ENCODE data around the gene SLMAP. TPM values are rescaled to one million over a fixed set of nuclear protein-coding genes. Genes with fewer than 3 reads are reported as not detected.

SLMAP gene
- total and polyA plus RNA-seq, 7 donors, result 31.2 to 180 (median 106) TPM

DNA sequence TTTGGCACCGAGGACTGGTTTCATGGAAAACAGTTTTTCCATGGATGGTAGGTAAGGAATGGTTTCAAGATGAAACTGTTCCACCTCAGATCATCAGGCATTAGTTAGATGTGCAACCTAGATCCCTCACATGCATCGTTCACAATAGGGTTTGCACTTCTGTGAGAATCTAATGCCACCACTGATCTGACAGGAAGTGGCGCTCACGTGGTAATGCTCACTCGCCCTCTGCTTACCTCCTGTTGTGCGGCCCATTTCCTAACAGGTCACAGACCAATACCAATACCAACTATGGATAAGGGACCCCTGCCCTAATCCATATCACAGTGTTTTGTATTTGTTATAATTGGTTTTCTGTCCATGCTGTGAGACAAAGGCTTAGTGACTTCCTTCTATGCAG lies 58.9 kb downstream of the SLMAP start:
- TF ChIP-seq, protein P1, sequence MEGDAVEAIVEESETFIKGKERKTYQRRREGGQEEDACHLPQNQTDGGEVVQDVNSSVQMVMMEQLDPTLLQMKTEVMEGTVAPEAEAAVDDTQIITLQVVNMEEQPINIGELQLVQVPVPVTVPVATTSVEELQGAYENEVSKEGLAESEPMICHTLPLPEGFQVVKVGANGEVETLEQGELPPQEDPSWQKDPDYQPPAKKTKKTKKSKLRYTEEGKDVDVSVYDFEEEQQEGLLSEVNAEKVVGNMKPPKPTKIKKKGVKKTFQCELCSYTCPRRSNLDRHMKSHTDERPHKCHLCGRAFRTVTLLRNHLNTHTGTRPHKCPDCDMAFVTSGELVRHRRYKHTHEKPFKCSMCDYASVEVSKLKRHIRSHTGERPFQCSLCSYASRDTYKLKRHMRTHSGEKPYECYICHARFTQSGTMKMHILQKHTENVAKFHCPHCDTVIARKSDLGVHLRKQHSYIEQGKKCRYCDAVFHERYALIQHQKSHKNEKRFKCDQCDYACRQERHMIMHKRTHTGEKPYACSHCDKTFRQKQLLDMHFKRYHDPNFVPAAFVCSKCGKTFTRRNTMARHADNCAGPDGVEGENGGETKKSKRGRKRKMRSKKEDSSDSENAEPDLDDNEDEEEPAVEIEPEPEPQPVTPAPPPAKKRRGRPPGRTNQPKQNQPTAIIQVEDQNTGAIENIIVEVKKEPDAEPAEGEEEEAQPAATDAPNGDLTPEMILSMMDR (IDR thresholded peaks at IDR 0.05), result no peak
- ATAC-seq (no peak), DNase-seq (no peak)
- no peaks in the 10 kb centered on the region for H3K36me3 ChIP-seq (ENCODE audit: insufficient read depth in 1 of 2, low read depth in 1 of 2)
- WGBS, 3 donors, result 86 to 93% (median 91%) methylated on average over 6 of the region's 6 CpGs
- H3K9me3 ChIP-seq, result no peaks in the 10 kb centered on the region
- H3K27me3 ChIP-seq (ENCODE audit: insufficient read depth in 3 of 3, low read length in 2 of 3), result no peaks in the 10 kb centered on the region
- intact Hi-C loops (cut with DNase I), result no loop called here
- H3K4me3 ChIP-seq, result no peak overlapping the region
- H3K27ac ChIP-seq, result no peak overlapping the region
- H3K4me1 ChIP-seq, result peaks cover 22% of the 10 kb centered on the region

DNA sequence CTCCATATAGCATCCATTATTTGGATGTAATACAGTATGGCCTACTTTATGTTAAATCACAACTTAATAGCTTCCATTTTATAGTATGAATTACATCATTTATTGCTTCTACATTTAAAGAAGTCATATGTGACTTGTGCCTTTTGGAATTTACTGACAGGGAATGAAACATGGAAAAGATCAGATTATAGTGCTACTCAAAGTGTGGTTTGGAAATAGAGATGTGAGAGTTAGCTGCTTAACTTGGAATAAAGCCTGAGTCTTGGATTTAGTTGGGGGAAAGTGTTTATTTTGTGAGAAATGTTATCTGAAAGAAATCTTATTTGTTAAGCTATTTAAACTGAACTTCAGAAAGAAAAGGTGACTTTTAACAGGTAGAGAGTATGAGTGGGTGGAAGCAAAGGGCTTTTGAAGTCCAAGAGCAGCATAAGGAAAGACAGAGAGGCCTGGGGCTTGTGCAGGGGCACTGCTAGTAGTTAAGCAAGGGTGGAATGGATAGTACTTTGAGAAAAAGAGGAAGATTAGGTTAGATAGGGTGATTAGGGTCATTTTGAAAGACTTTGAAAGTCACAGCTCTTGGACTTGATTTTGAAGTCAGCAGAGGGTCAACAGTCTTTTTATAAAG lies 60.5 kb downstream of the SLMAP start:
- Histone ChIP-seq H3K27me3 (ENCODE audit: insufficient read depth in 3 of 3, low read length in 2 of 3) (no peaks in the 10 kb centered on the region), H3K4me3 (no peak overlapping the region), H3K4me1 (peaks cover 28% of the 10 kb centered on the region), H3K27ac (no peak overlapping the region), H3K36me3 (ENCODE audit: insufficient read depth in 1 of 2, low read depth in 1 of 2) (no peaks in the 10 kb centered on the region), H3K9me3 (no peaks in the 10 kb centered on the region)
- intact Hi-C loops (cut with DNase I), result no loop called here
- DNase-seq (no peak), ATAC-seq (no peak)
- TF ChIP-seq, protein P1 (IDR thresholded peaks at IDR 0.05), result no peak

DNA sequence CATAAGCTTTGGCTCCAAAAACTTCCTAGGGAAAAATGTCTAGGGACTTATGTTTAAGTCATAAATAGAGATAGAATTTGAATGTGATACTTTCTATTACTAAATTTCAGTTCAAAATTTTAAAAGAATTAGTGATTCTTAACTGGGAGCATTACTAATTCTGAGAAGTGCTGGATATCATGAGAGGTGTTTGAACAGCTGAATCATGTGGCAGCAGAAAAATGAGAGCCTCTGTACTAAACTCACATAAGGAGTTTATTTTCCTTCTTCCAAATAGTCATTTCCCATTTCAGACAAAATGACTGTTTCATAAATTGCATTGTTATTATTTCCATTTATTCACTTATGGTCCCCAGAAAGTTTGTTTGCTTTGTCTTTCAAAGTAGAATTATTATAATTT lies 62.7 kb downstream of the SLMAP start:
- peaks cover 37% of the 10 kb centered on the region for H3K4me1 ChIP-seq
- no peak for ATAC-seq
- DNase-seq, result no peak
- TF ChIP-seq, protein P1 (IDR thresholded peaks at IDR 0.05), result no peak
- H3K27ac ChIP-seq, result no peak overlapping the region
- H3K9me3 ChIP-seq, result no peaks in the 10 kb centered on the region
- no peaks in the 10 kb centered on the region for H3K36me3 ChIP-seq (ENCODE audit: insufficient read depth in 1 of 2, low read depth in 1 of 2)
- no peaks in the 10 kb centered on the region for H3K27me3 ChIP-seq (ENCODE audit: insufficient read depth in 3 of 3, low read length in 2 of 3)
- intact Hi-C loops (cut with DNase I), result no loop called here
- no peak overlapping the region for H3K4me3 ChIP-seq

DNA sequence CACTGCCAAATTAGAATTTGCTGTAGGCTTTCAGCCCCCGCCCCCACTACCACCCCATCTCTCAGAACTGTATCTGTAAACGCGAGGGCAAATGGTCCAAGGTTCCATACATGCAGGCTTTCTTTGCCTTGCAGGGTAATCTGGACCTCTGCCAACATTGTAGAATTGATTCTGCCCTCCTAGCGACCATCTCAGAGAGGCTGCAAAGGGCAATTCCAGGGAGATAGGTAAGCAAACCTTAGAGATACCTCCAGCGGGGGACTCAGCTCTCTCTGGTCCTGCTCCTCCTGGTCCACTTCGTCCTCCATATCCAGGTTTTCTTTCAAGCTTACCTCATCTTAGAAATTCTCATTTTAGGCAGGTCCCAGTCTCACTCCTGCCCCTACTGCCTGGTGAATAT lies 64.4 kb downstream of the SLMAP start:
- no peaks in the 10 kb centered on the region for H3K9me3 ChIP-seq
- TF ChIP-seq, protein P1 (IDR thresholded peaks at IDR 0.05), result no peak
- H3K4me1 ChIP-seq, result peaks cover 47% of the 10 kb centered on the region
- WGBS, 3 donors, result 87 to 90% (median 90%) methylated on average over 6 of the region's 6 CpGs
- DNase-seq (no peak), ATAC-seq (no peak)
- no peak overlapping the region for H3K27ac ChIP-seq
- intact Hi-C loops (cut with DNase I), result loop anchor here in 1 of 2 donors (10.0 kb wide), 1 partner anchor 126 kb away; the partner anchor contains the start of gene DENND6A
- no peaks in the 10 kb centered on the region for H3K36me3 ChIP-seq (ENCODE audit: insufficient read depth in 1 of 2, low read depth in 1 of 2)
- no peaks in the 10 kb centered on the region for H3K27me3 ChIP-seq (ENCODE audit: insufficient read depth in 3 of 3, low read length in 2 of 3)
- no peak overlapping the region for H3K4me3 ChIP-seq

DNA sequence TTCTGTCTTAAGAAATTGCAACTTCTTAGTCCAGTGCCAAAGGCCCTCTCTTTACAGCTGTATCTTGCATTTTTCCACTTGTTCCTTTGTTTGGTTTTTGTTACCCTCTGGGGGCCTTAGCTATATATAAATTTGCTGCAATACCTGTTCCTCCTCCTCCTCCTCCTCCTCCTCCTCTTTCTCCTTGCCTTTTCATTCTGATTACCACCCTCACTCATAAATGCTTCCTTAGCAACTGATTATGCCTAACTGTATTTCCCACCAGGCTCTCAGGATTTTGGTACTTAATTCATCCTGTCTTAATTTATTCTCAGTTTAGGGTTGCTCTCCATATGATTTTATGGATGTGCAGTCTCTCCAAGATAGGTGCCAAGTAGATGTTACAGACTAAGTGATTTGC lies 65.7 kb downstream of the SLMAP start:
- intact Hi-C loops (cut with DNase I), result loop anchor here in 1 of 2 donors (10.0 kb wide), 1 partner anchor 127 kb away; the partner anchor contains the start of gene DENND6A
- DNase-seq, result no peak

More for the DNA sequence above, 65.7 kb downstream of the SLMAP start:
- H3K27ac ChIP-seq, result no peak overlapping the region
- peak in 1 of 4 donors; percentile 12 for ATAC-seq
- no peaks in the 10 kb centered on the region for H3K9me3 ChIP-seq
- H3K4me3 ChIP-seq, result no peak overlapping the region
- TF ChIP-seq, protein P1 (IDR thresholded peaks at IDR 0.05), result no peak
- no peaks in the 10 kb centered on the region for H3K27me3 ChIP-seq (ENCODE audit: insufficient read depth in 3 of 3, low read length in 2 of 3)
- peaks cover 54% of the 10 kb centered on the region for H3K4me1 ChIP-seq
- no peaks in the 10 kb centered on the region for H3K36me3 ChIP-seq (ENCODE audit: insufficient read depth in 1 of 2, low read depth in 1 of 2)

All from psoas muscle (tissue), 8 donors.